CD1c-positive myeloid dendritic cell (primary cell): ENCODE data around the gene SPINT2.
A peak's percentile ranks its signal among the peaks of the same experiment; 100 is the strongest.
"Not testable (repeated sequence)": the region's sequence is repeated elsewhere in the genome, so short reads cannot be mapped to it uniquely, and the experiment has no call there.

ENCODE experiments used
- DNase-seq: peaks from one replicate; pipeline ENCODE4 v3.0.0-alpha.2; 2016; ENCODE audit errors: extremely low spot score

SPINT2 gene

GRCh38 chr19:38239816-38240215 lies 24.6 kb upstream of the SPINT2 start:
- DNase-seq: no peak

GRCh38 chr19:38243279-38243673 lies 21.1 kb upstream of the SPINT2 start:
- DNase-seq: no peak

GRCh38 chr19:38245826-38246498 lies 18.4 kb upstream of the SPINT2 start:
- peak; percentile 46 for DNase-seq

- DNase-seq: no peak
These were observed 17.2 kb upstream of the SPINT2 start for GRCh38 chr19:38247126-38247525.

GRCh38 chr19:38247734-38248268 lies 16.6 kb upstream of the SPINT2 start:
- no peak for DNase-seq

- DNase-seq: no peak
These were observed 16.0 kb upstream of the SPINT2 start for GRCh38 chr19:38248421-38248820.

- no peak for DNase-seq
These were observed 13.9 kb upstream of the SPINT2 start for GRCh38 chr19:38250428-38250820.

GRCh38 chr19:38250821-38251563 lies 13.4 kb upstream of the SPINT2 start:
- no peak for DNase-seq

GRCh38 chr19:38251564-38252051 lies 12.8 kb upstream of the SPINT2 start:
- no peak for DNase-seq

- no peak for DNase-seq
These were observed 12.0 kb upstream of the SPINT2 start for GRCh38 chr19:38252385-38252784.

GRCh38 chr19:38252941-38253691 lies 11.3 kb upstream of the SPINT2 start:
- no peak for DNase-seq

GRCh38 chr19:38253788-38254187 lies 10.6 kb upstream of the SPINT2 start:
- DNase-seq: no peak

GRCh38 chr19:38255383-38256014 lies 8.9 kb upstream of the SPINT2 start:
- peak; percentile 40 for DNase-seq

GRCh38 chr19:38261942-38262341 lies 2.4 kb upstream of the SPINT2 start:
- DNase-seq: not testable (repeated sequence)

GRCh38 chr19:38262585-38263268 lies 1.6 kb upstream of the SPINT2 start:
- no peak for DNase-seq

- DNase-seq: peak; percentile 97
These were observed 486 bp upstream of the SPINT2 start for GRCh38 chr19:38263689-38264485.

GRCh38 chr19:38265213-38265861 lies 964 bp downstream of the SPINT2 start:
- DNase-seq: peak; percentile 61

- no peak for DNase-seq
These were observed 1.6 kb downstream of the SPINT2 start for GRCh38 chr19:38265921-38266429.

- peak; percentile 34 for DNase-seq
These were observed 2.7 kb downstream of the SPINT2 start for GRCh38 chr19:38266981-38267597.
